HL-60 (cell line): ENCODE measurements around the gene HES4.

Experiments used
- POLR2AphosphoS5 ChIP-seq: IDR thresholded peaks from 2 replicates; pipeline ENCODE4 v1.6.1; 2012; ENCODE audit warnings: low read depth
- SPI1 ChIP-seq: IDR thresholded peaks from 2 replicates; pipeline ENCODE4 v1.6.1; 2012; ENCODE audit warnings: low read depth, mild to moderate bottlenecking, borderline replicate concordance
- TF ChIP-seq, protein P1 (sequence below): IDR thresholded peaks from one replicate; pipeline ENCODE4 v1.5.1; 2011; ENCODE audit warnings: low read length, control low read depth, inconsistent platforms; ENCODE audit not compliant: insufficient read depth
- TF ChIP-seq, protein P2 (sequence below): IDR thresholded peaks from 2 replicates; pipeline ENCODE4 v1.6.1; 2012; ENCODE audit warnings: low read depth; ENCODE audit not compliant: insufficient replicate concordance

DNA sequence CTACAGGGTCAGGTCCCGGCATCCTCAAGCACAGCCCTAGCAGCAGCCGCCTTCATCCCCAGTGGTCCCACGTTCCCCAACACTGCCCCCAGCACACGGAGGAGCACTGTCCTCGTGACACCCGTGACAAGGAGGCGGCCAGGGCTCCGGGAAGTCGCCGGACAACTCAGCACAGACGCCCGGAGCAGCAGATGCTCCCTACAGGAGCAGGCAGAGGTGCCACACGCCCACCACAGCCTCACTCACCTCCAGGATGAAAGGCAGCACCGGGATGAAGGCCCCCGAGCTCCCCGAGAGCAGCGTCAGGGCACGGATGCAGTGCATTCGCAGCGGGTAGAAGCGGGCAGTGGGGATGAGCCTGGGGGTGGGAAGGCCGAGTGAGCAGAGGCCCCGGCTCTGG is 49.0 kb downstream of the HES4 start:
- TF ChIP-seq POLR2AphosphoS5 (no peak), SPI1 (no peak)
- TF ChIP-seq, protein P1, sequence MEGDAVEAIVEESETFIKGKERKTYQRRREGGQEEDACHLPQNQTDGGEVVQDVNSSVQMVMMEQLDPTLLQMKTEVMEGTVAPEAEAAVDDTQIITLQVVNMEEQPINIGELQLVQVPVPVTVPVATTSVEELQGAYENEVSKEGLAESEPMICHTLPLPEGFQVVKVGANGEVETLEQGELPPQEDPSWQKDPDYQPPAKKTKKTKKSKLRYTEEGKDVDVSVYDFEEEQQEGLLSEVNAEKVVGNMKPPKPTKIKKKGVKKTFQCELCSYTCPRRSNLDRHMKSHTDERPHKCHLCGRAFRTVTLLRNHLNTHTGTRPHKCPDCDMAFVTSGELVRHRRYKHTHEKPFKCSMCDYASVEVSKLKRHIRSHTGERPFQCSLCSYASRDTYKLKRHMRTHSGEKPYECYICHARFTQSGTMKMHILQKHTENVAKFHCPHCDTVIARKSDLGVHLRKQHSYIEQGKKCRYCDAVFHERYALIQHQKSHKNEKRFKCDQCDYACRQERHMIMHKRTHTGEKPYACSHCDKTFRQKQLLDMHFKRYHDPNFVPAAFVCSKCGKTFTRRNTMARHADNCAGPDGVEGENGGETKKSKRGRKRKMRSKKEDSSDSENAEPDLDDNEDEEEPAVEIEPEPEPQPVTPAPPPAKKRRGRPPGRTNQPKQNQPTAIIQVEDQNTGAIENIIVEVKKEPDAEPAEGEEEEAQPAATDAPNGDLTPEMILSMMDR, result no peak
- TF ChIP-seq, protein P2, sequence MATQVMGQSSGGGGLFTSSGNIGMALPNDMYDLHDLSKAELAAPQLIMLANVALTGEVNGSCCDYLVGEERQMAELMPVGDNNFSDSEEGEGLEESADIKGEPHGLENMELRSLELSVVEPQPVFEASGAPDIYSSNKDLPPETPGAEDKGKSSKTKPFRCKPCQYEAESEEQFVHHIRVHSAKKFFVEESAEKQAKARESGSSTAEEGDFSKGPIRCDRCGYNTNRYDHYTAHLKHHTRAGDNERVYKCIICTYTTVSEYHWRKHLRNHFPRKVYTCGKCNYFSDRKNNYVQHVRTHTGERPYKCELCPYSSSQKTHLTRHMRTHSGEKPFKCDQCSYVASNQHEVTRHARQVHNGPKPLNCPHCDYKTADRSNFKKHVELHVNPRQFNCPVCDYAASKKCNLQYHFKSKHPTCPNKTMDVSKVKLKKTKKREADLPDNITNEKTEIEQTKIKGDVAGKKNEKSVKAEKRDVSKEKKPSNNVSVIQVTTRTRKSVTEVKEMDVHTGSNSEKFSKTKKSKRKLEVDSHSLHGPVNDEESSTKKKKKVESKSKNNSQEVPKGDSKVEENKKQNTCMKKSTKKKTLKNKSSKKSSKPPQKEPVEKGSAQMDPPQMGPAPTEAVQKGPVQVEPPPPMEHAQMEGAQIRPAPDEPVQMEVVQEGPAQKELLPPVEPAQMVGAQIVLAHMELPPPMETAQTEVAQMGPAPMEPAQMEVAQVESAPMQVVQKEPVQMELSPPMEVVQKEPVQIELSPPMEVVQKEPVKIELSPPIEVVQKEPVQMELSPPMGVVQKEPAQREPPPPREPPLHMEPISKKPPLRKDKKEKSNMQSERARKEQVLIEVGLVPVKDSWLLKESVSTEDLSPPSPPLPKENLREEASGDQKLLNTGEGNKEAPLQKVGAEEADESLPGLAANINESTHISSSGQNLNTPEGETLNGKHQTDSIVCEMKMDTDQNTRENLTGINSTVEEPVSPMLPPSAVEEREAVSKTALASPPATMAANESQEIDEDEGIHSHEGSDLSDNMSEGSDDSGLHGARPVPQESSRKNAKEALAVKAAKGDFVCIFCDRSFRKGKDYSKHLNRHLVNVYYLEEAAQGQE, result no peak
